GM19463 (cell line): ENCODE data around the gene PPP1R3C.

Source experiments
- ATAC-seq: cut with Tn5 transposase; IDR thresholded peaks from one replicate; pipeline ENCODE4 v1.9.1; 2021; ENCODE audit warnings: mild to moderate bottlenecking, moderate library complexity; ENCODE audit not compliant: unreplicated experiment

The PPP1R3C gene

GRCh38 chr10:91629715-91630549 is 2.9 kb downstream of the PPP1R3C start:
- ATAC-seq = no peak

DNA sequence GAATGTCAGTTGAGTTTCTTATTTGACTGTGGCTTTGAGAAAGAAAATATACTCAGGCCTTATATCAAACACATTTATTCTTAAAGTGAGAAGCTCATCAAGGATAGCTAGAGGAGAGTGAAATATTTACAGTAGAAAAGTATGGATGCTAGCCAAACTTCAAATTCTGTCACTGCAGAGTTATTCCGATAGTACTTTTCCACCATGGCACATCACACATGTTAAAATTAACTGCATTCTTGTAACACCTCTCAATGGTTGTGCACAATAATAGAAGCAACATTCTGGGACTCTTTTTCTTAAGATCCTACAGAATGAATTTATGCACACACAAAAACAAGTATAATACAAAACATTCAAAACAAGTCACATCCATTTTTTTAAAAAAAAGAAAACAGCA is 4.5 kb downstream of the PPP1R3C start:
- no peak for ATAC-seq

DNA sequence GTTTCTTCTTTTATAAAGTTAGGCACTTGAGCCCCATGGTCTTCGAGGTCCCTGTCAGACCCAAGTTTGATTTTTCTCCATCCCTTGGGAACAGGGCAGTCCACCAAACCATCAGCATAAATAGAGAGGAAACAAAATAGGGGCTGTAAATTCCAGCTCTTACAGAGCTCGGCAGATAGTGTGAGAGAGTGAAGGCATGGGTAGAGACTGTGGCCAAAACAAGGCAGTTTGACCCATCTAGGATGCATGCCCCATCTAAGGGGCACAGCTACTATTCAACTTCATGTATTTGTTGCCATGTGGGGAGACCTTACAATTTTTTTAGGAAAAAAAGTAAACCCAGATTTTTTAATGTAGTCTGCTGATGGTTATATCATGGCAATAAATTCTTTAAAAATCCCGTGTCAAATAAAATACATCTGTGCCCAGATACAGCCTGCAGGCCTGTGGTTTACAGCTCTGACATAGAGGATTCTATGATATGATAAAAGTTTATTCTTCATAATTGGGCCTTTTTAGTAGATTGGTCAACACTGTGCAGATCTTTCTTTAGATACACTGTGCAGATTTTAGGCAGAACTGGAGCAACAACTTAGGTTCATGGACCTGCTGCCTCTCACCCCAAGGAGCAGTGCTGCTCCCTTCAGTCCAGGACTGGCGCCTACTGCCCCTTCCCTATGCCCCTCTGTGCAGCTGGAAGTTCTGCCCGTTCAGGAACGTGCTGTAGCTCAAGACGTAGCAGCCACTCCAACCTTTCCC is 5.3 kb downstream of the PPP1R3C start:
- no peak for ATAC-seq

DNA sequence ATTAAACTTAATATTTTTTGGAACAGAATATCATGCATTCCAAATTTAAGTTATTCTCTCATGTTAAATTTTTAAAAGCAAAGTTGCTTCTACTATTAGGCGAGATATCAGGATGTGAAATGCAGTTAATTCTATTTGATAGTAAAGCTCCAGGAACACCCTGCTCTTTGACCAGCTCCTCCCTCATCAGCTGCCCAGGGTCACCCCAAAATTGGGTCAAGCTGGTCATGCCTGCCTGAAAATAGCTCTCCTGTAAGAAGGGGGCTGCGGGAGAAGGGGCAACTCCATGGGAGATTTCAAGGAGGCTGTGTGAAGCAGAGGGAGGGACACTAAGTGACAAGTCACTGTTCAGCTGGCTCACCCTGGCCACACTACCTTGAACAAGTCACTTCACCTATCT is 5.9 kb downstream of the PPP1R3C start:
- no peak for ATAC-seq

GRCh38 chr10:91624633-91625032 is 8.2 kb downstream of the PPP1R3C start:
- ATAC-seq = no peak

- ATAC-seq = no peak
Observed at GRCh38 chr10:91622601-91623000, 10.3 kb downstream of the PPP1R3C start.

GRCh38 chr10:91621483-91622113 is 11.3 kb downstream of the PPP1R3C start:
- no peak for ATAC-seq

GRCh38 chr10:91617072-91617609 is 15.7 kb downstream of the PPP1R3C start:
- no peak for ATAC-seq

GRCh38 chr10:91616137-91616536 is 16.7 kb downstream of the PPP1R3C start:
- no peak for ATAC-seq

DNA sequence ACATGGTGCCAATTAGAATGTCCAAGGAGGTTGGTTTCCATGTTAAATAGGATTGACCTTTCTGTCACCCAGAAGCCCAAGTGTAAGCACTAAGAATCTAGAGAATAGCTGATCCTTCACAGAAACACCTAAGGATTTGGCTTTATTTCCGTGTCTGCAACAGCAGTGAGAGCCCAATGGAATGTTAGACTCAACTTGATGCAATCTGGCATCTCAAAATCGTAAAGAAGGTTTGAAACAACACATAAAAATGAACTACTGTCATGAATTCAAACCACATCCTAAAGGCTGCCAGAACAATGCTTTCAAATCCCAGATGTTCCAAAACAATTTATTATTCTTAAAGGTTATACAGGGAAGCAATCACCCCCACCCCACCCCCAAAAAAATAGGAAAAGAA is 18.6 kb downstream of the PPP1R3C start:
- no peak for ATAC-seq

- no peak for ATAC-seq
Observed at GRCh38 chr10:91613411-91614187, 19.3 kb downstream of the PPP1R3C start.

- no peak for ATAC-seq
Observed at GRCh38 chr10:91610919-91611318, 22.0 kb downstream of the PPP1R3C start.

- no peak for ATAC-seq
Observed at GRCh38 chr10:91610444-91610843, 22.4 kb downstream of the PPP1R3C start.

DNA sequence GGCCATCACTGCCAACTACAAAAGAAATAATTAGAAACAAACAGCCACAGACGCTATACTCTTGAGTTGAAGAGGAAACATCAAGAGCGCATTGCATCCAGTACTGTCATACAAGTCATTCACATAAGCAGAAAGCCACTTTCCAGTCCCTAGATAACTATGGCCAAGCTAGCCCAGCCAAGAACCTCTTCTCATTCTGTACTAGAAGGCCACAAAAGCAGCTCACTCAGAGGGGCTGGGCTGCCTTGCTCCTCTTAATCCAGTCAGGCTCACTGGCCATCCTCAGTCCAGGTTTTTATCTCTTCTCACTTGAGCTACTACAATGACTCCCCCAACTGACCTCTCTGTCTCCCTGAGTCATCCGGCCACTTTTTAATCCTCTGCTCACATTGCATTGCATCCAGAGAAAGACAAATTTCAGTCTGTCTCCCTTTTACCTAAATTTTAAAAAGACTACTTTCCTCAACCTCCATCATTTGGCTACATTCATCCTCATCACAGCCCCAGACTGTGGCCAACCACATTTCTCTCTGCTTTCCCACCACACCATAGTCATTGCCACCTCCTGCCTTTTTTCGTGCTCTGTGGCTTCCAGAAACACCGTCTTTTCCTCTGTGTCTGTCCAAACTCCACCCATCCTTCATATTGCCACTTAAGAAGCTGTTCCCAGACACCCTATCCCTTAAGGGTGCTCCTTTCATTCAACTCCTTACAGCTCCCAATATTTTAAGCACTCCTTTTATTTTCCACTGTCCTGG is 25.0 kb downstream of the PPP1R3C start:
- ATAC-seq = no peak

DNA sequence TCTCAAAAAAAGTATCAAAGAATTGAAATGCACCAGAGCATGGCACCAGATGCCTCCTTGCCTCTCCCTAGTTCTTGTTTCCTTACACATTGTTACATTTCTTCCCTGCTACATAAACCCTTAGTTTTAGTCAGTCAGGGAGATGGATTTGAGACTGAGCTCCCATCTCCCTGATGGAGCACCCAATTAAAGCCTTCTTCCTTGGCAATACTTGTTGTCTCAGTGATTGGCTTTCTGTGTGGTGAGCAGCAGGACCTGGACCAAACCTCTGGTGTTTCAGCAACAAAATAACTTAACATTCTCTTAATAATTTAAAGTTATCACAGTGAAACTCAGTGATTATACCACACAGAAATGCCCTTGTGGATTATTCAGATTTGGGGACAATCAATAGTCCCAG is 26.9 kb downstream of the PPP1R3C start:
- no peak for ATAC-seq

GRCh38 chr10:91604553-91605534 is 28.0 kb downstream of the PPP1R3C start:
- no peak for ATAC-seq

DNA sequence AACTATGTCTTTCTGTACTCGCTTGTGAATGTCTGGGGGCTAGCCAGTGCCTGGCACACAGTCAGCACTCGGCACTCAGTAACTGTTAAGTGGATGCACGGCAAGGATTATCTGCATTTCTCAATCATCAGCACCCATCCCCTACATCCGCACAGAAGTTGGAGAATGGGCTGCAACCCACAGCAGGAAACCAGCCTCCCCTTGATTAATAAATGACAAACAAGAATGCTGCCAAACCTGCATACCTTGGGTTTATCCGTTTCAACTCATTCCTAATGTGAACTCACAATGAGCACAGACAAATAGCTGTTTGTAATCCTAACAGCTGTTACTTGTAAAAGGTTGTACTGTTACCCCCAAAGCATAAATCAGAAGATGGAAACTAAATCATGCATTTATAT is 28.9 kb downstream of the PPP1R3C start:
- ATAC-seq = no peak

- no peak for ATAC-seq
Observed at GRCh38 chr10:91602868-91603568, 29.9 kb downstream of the PPP1R3C start.
